Liver (tissue), 9 donors: Measurements from ENCODE around the gene R3HDML. TPM values are rescaled to one million over a fixed set of nuclear protein-coding genes. Genes with fewer than 3 reads are reported as not detected.
A peak's percentile ranks its signal among the peaks of the same experiment; 100 is the strongest.

Experiments used
- DNase-seq: peaks from one replicate; pipeline ENCODE4 v3.0.0-alpha.2; 2017; ENCODE audit warnings: low spot score
- H3K27ac ChIP-seq, 2 donors: one replicate each; pipeline ENCODE4 v1.7.0; 2013; ENCODE audit warnings: inconsistent platforms in 2 of 2, low read length in 2 of 2, control low read depth in 1 of 2, low read depth in 1 of 2, mild to moderate bottlenecking in 1 of 2
- H3K27me3 ChIP-seq, 4 donors: one replicate each; pipeline versions ENCODE4 v1.6.1 to v1.7.0; 2013; ENCODE audit warnings: low read length in 3 of 4, inconsistent platforms in 1 of 4, mild to moderate bottlenecking in 1 of 4, moderate library complexity in 1 of 4; ENCODE audit not compliant: control insufficient read depth in 4 of 4, insufficient read depth in 4 of 4
- H3K36me3 ChIP-seq, 4 donors: one replicate each; pipeline versions ENCODE4 v1.6.1 to v1.7.0; 2013; ENCODE audit warnings: low read length in 3 of 4, mild to moderate bottlenecking in 3 of 4, low read depth in 1 of 4, moderate library complexity in 1 of 4; ENCODE audit not compliant: control insufficient read depth in 4 of 4, insufficient read depth in 3 of 4
- H3K4me1 ChIP-seq, 4 donors: one replicate each; pipeline versions ENCODE4 v1.6.1 to v1.7.0; 2013; ENCODE audit warnings: low read length in 3 of 4, mild to moderate bottlenecking in 3 of 4, moderate library complexity in 1 of 4; ENCODE audit not compliant: control insufficient read depth in 4 of 4, insufficient read depth in 4 of 4
- H3K4me3 ChIP-seq, 3 donors: one replicate each; pipeline versions ENCODE4 v1.6.1 to v1.7.0; 2013; ENCODE audit warnings: low read length in 3 of 3, control low read depth in 1 of 3, low read depth in 1 of 3, mild to moderate bottlenecking in 1 of 3
- H3K9ac ChIP-seq, 2 donors: one replicate each; pipeline ENCODE4 v1.7.0; 2013; ENCODE audit warnings: low read length in 2 of 2, mild to moderate bottlenecking in 2 of 2, moderate library complexity in 2 of 2, control low read depth in 1 of 2, low read depth in 1 of 2
- H3K9me3 ChIP-seq, 4 donors: one replicate each; pipeline versions ENCODE4 v1.6.1 to v1.7.0; 2013; ENCODE audit warnings: low read length in 3 of 4; ENCODE audit not compliant: control insufficient read depth in 4 of 4
- CTCF ChIP-seq: fragments of 150-350 bp; IDR thresholded peaks from 2 replicates; pipeline ENCODE4 v1.5.1; 2017; ENCODE audit warnings: improper control_type of control experiment, low read depth, low read length; ENCODE audit not compliant: missing input control
- FOXA1 ChIP-seq: IDR thresholded peaks from 2 replicates; pipeline ENCODE4 v1.6.1; 2016; ENCODE audit warnings: antibody characterized with exemption
- FOXA2 ChIP-seq: IDR thresholded peaks from 2 replicates; pipeline ENCODE4 v1.6.1; 2016; ENCODE audit warnings: antibody characterized with exemption
- GABPA ChIP-seq, 2 donors: IDR thresholded peaks in 1 of 2; conservative IDR thresholded peaks in 1 of 2; 2 replicates each; pipeline ENCODE4 v1.6.1; 2016; ENCODE audit warnings: antibody characterized with exemption in 2 of 2, mild to moderate bottlenecking in 1 of 2, moderate library complexity in 1 of 2
- HNF4A ChIP-seq, 2 donors: conservative IDR thresholded peaks; 2 replicates each; pipeline ENCODE4 v1.6.1; 2016; ENCODE audit warnings: antibody characterized with exemption in 2 of 2, mild to moderate bottlenecking in 2 of 2
- JUND ChIP-seq, 2 donors: IDR thresholded peaks; 2 replicates each; pipeline ENCODE4 v1.6.1; 2016; ENCODE audit warnings: antibody characterized with exemption in 2 of 2
- NR2F2 ChIP-seq: IDR thresholded peaks from 2 replicates; pipeline ENCODE4 v1.6.1; 2016; ENCODE audit warnings: antibody characterized with exemption
- REST ChIP-seq: IDR thresholded peaks from 2 replicates; pipeline ENCODE4 v1.6.1; 2016; ENCODE audit warnings: antibody characterized with exemption, mild to moderate bottlenecking
- YY1 ChIP-seq: IDR thresholded peaks from 2 replicates; pipeline ENCODE4 v1.6.1; 2016; ENCODE audit warnings: antibody characterized with exemption, mild to moderate bottlenecking
- ZBTB33 ChIP-seq: IDR thresholded peaks from 2 replicates; pipeline ENCODE4 v1.6.1; 2016; ENCODE audit warnings: antibody characterized with exemption
- WGBS: extraction: QIAGEN DNeasy Blood & Tissue Kit; methylation state at CpG from one replicate; pipeline ENCODE4 v1.1.7; 2013; 5-methylcytosine and 5-hydroxymethylcytosine counted together
- polyA plus RNA-seq, 2 donors: library from polyadenylated mRNA; stranded (reverse) in 1 of 2; unstranded in 1 of 2; fragments of 200-250 nt in 1 of 2; fragments of >200 nt in 1 of 2; fragmentation: Nextera tagmentation in 1 of 2; extraction: Ambion mirVana in 1 of 2; gene quantifications; one replicate each; pipeline versions ENCODE4 v1.2.1 to v1.2.3, GENCODE V29; 2013 to 2015
- total RNA-seq, 2 donors: library from RNA; depleted of rRNA; stranded (reverse); fragments of >200 nt; gene quantifications; one replicate each; pipeline ENCODE4 v1.2.3, GENCODE V29; 2014
- donor health status: healthy.
- donor health status: healthy.
- donor health status: healthy.
- donor health status: healthy.
- donor health status: healthy.

The R3HDML gene
- total and polyA plus RNA-seq, 4 donors, result not detected

GRCh38 chr20:44370639-44371218 lies 33.9 kb downstream of the R3HDML start (continued):
- TF ChIP-seq REST (no peak), FOXA2 (peak; percentile 47)

- Histone ChIP-seq H3K36me3 (peaks cover 3 to 27% (median 13%) of the 10 kb centered on the region in 4 donors), H3K27me3 (no peaks in the 10 kb centered on the region), H3K9me3 (no peaks in the 10 kb centered on the region), H3K9ac (no peak overlapping the region), H3K4me1 (peaks cover 0 to 15% (median 9%) of the 10 kb centered on the region in 4 donors), H3K4me3 (no peak overlapping the region), H3K27ac (no peak overlapping the region)
- no peak for DNase-seq
- TF ChIP-seq JUND (IDR thresholded peaks at IDR 0.05), result no peak
- TF ChIP-seq GABPA (IDR thresholded peaks at IDR 0.05 in 1 of 2, conservative IDR thresholded peaks at IDR 0.05 in 1 of 2), result no peak
- no peak for TF ChIP-seq ZBTB33
- no peak for TF ChIP-seq REST
- no peak for TF ChIP-seq FOXA2
- TF ChIP-seq NR2F2, result no peak
- no peak for TF ChIP-seq YY1
- no peak for TF ChIP-seq CTCF
- no peak for TF ChIP-seq FOXA1
- no peak for TF ChIP-seq HNF4A (conservative IDR thresholded peaks at IDR 0.05)
- 59% methylated on average over 2 of the region's 2 CpGs for WGBS
Observed at GRCh38 chr20:44382641-44383040, 45.8 kb downstream of the R3HDML start.
